22Rv1 (cell line): ENCODE results near the gene PSG1.
"Not testable (repeated sequence)": the region's sequence is repeated elsewhere in the genome, so short reads cannot be mapped to it uniquely, and the experiment has no call there.

Source experiments
- ZFX ChIP-seq: fragments of 450-650 bp; IDR thresholded peaks from 2 replicates; pipeline ENCODE4 v1.6.1; 2017; ENCODE audit warnings: antibody characterized with exemption, borderline replicate concordance
- TF ChIP-seq, protein P1 (sequence below): fragments of 450-650 bp; IDR thresholded peaks from 2 replicates; pipeline ENCODE4 v1.5.1; 2017; ENCODE audit warnings: mild to moderate bottlenecking

DNA sequence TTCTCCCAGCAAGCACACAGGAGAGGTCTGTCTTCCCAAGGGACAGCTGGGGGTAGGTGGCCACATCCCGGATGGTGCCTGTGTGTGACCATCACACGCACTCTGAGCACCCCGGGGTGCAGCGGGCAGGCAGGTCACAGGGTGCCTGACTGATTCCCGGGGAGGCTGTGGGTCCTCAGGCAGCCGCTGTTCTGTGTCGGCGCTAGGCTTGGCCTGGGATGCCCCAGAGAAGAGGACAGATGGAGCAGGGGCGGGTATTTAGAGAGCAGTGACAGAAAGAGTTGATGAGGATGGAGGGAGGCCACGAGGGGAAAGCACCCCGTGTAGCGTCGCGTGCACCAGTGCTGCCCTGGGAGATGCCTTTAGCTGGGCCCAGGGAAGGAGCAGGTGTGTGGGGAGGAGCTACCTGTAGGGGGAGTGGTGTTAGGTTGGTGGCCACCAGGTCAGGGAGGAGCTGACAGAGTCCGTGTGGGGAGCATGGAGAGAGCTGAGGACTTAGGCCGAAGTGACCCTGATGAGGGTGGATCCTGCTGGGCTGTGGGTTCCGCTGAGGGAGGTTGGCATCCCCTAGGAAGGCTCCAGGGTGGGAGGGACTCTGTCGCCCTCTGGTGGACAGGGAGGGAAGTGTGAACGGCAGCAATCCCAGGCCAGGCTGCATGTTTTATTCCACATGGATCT, 22.5 kb downstream of the PSG1 start:
- TF ChIP-seq, protein P1, sequence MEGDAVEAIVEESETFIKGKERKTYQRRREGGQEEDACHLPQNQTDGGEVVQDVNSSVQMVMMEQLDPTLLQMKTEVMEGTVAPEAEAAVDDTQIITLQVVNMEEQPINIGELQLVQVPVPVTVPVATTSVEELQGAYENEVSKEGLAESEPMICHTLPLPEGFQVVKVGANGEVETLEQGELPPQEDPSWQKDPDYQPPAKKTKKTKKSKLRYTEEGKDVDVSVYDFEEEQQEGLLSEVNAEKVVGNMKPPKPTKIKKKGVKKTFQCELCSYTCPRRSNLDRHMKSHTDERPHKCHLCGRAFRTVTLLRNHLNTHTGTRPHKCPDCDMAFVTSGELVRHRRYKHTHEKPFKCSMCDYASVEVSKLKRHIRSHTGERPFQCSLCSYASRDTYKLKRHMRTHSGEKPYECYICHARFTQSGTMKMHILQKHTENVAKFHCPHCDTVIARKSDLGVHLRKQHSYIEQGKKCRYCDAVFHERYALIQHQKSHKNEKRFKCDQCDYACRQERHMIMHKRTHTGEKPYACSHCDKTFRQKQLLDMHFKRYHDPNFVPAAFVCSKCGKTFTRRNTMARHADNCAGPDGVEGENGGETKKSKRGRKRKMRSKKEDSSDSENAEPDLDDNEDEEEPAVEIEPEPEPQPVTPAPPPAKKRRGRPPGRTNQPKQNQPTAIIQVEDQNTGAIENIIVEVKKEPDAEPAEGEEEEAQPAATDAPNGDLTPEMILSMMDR, result peak; percentile 45
- not testable (repeated sequence) for TF ChIP-seq ZFX
